ENCODE data around the gene LAMA2.

Gene LAMA2

DNA sequence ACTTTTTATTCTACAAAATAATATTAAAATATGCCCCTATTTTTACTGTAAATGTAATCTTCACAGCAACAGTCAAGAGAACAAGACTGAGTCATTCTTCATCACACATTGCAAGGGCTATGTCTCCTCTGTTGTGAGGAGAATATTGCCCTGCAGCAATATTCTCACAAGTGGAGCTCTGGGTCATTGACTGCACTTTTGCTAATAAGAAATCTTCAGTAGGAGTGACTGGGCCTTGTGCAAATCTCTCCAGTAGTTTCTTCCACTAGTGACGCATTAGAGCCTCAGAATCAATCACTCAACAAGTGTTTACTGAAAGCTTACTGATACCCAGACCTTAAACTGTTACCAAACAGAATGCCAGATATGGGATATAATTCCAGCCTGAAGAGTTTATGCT lies 49.1 kb downstream of the LAMA2 start:
- Histone ChIP-seq H3F3A (ENCODE audit: insufficient read depth, low read length) (no peaks in the 10 kb centered on the region), H4K20me1 (ENCODE audit: insufficient read depth, low read length) (no peaks in the 10 kb centered on the region), H3K4me2 (ENCODE audit: low read length) (no peak overlapping the region), H3K27ac (ENCODE audit: low read depth, low read length, poor library complexity, severe bottlenecking) (no peak overlapping the region), H3K4me1 (ENCODE audit: insufficient read depth, low read length, severe bottlenecking) (no peaks in the 10 kb centered on the region), H3K27me3 (ENCODE audit: insufficient read depth, low read length) (no peaks in the 10 kb centered on the region), H3K79me2 (ENCODE audit: insufficient read depth, low read length) (no peaks in the 10 kb centered on the region), H3K9me2 (ENCODE audit: low read depth, low read length) (no peaks in the 10 kb centered on the region), H3K9me3 (ENCODE audit: low read length) (no peaks in the 10 kb centered on the region), H2AFZ (ENCODE audit: low read length) (no peak overlapping the region), H3K9ac (ENCODE audit: low read length) (no peak overlapping the region), H3K4me3 (ENCODE audit: low read depth, low read length, poor library complexity, severe bottlenecking) (no peak overlapping the region), H3K36me3 (ENCODE audit: insufficient read depth, low read length) (no peaks in the 10 kb centered on the region)
- no peak for TF ChIP-seq EZH2 (IDR thresholded peaks at IDR 0.05; ENCODE audit: borderline replicate concordance, low read length)
- TF ChIP-seq, protein P1, sequence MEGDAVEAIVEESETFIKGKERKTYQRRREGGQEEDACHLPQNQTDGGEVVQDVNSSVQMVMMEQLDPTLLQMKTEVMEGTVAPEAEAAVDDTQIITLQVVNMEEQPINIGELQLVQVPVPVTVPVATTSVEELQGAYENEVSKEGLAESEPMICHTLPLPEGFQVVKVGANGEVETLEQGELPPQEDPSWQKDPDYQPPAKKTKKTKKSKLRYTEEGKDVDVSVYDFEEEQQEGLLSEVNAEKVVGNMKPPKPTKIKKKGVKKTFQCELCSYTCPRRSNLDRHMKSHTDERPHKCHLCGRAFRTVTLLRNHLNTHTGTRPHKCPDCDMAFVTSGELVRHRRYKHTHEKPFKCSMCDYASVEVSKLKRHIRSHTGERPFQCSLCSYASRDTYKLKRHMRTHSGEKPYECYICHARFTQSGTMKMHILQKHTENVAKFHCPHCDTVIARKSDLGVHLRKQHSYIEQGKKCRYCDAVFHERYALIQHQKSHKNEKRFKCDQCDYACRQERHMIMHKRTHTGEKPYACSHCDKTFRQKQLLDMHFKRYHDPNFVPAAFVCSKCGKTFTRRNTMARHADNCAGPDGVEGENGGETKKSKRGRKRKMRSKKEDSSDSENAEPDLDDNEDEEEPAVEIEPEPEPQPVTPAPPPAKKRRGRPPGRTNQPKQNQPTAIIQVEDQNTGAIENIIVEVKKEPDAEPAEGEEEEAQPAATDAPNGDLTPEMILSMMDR (IDR thresholded peaks at IDR 0.05; ENCODE audit: low read length), result no peak

DNA sequence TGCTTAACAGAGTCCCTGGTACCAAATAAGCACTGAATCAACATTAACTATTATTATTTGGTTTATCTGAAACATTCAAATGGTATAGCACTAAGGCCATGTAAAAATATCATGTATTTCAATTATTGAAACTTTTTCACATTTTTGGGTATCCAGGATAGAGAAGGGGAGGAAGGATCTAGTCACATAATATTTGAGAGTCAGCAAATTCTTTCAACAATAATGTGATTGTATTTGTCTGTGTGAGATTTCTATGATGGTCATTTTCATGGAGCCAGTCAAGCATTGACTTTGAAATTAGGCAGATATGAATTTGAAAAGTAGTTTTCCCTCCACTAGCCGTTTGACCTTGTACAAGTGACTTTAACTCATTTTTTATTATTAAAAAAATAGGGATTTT lies 67.9 kb downstream of the LAMA2 start:
- no peaks in the 10 kb centered on the region for H3K27me3 ChIP-seq (ENCODE audit: insufficient read depth, low read length)

DNA sequence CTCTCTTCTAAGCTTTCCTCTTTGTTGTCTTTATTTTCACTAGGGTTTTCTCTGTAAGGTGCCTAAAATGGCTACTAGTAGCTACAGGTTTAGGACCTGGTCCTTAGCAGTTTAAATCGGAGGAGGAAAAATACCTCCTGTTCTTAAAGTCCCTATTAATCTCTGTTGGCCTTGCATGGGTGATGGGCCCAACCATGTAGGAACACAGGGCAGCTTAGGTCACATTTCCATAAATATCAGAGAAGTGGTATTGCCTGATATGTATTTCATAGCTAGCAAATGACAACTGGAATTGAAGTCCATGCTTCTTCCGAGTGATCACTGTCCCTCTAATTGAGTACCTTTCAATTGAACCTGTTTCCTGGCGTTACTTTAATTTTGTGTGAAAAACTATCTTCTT lies 70.0 kb downstream of the LAMA2 start:
- H3K36me3 ChIP-seq (ENCODE audit: insufficient read depth, low read length), result no peaks in the 10 kb centered on the region
- H3K4me1 ChIP-seq (ENCODE audit: insufficient read depth, low read length, severe bottlenecking), result no peaks in the 10 kb centered on the region
- no peaks in the 10 kb centered on the region for H3K79me2 ChIP-seq (ENCODE audit: insufficient read depth, low read length)
- no peak overlapping the region for H3K4me2 ChIP-seq (ENCODE audit: low read length)
- H3K27ac ChIP-seq (ENCODE audit: low read depth, low read length, poor library complexity, severe bottlenecking), result no peak overlapping the region
- H2AFZ ChIP-seq (ENCODE audit: low read length), result no peak overlapping the region
- no peaks in the 10 kb centered on the region for H4K20me1 ChIP-seq (ENCODE audit: insufficient read depth, low read length)
- H3K9me2 ChIP-seq (ENCODE audit: low read depth, low read length), result no peaks in the 10 kb centered on the region
- H3K27me3 ChIP-seq (ENCODE audit: insufficient read depth, low read length), result no peaks in the 10 kb centered on the region
- TF ChIP-seq, protein P1 (IDR thresholded peaks at IDR 0.05; ENCODE audit: low read length), result no peak
- no peak for TF ChIP-seq EZH2 (IDR thresholded peaks at IDR 0.05; ENCODE audit: borderline replicate concordance, low read length)
- no peak overlapping the region for H3K9ac ChIP-seq (ENCODE audit: low read length)
- H3K9me3 ChIP-seq (ENCODE audit: low read length), result no peaks in the 10 kb centered on the region
- H3F3A ChIP-seq (ENCODE audit: insufficient read depth, low read length), result no peaks in the 10 kb centered on the region
- H3K4me3 ChIP-seq (ENCODE audit: low read depth, low read length, poor library complexity, severe bottlenecking), result no peak overlapping the region

More for the DNA sequence above, 67.9 kb downstream of the LAMA2 start:
- Histone ChIP-seq H3K36me3 (ENCODE audit: insufficient read depth, low read length) (no peaks in the 10 kb centered on the region), H3K27ac (ENCODE audit: low read depth, low read length, poor library complexity, severe bottlenecking) (no peak overlapping the region), H3F3A (ENCODE audit: insufficient read depth, low read length) (no peaks in the 10 kb centered on the region), H3K9ac (ENCODE audit: low read length) (no peak overlapping the region), H4K20me1 (ENCODE audit: insufficient read depth, low read length) (no peaks in the 10 kb centered on the region), H3K79me2 (ENCODE audit: insufficient read depth, low read length) (no peaks in the 10 kb centered on the region), H3K4me2 (ENCODE audit: low read length) (no peak overlapping the region), H3K9me3 (ENCODE audit: low read length) (no peaks in the 10 kb centered on the region), H3K4me3 (ENCODE audit: low read depth, low read length, poor library complexity, severe bottlenecking) (no peak overlapping the region), H3K4me1 (ENCODE audit: insufficient read depth, low read length, severe bottlenecking) (no peaks in the 10 kb centered on the region), H3K9me2 (ENCODE audit: low read depth, low read length) (no peaks in the 10 kb centered on the region), H2AFZ (ENCODE audit: low read length) (no peak overlapping the region)
- no peak for TF ChIP-seq EZH2 (IDR thresholded peaks at IDR 0.05; ENCODE audit: borderline replicate concordance, low read length)
- TF ChIP-seq, protein P1 (IDR thresholded peaks at IDR 0.05; ENCODE audit: low read length), result no peak
